Caco-2 (cell line): Measurements from ENCODE around the gene FSHR. TPM values are rescaled to one million over a fixed set of nuclear protein-coding genes. Genes with fewer than 3 reads are reported as not detected.
A peak's percentile ranks its signal among the peaks of the same experiment; 100 is the strongest.

ENCODE experiments used
- Bru-seq: library from RNA; stranded (reverse); fragments of 400-500 nt; gene quantifications from one replicate; lab custom pipeline; 2021; lab: Mats Ljungman, UMichigan
- BruChase-seq, 2 experiments: library from RNA; stranded (reverse); fragments of 400-500 nt; gene quantifications; one replicate each; lab custom pipeline; 2021; lab: Mats Ljungman, UMichigan
- BruUV-seq: library from RNA; stranded (reverse); fragments of 400-500 nt; replicated peaks from 2 replicates; lab custom pipeline; 2021; lab: Mats Ljungman, UMichigan
- CTCF ChIA-PET: fragments of 300-600 bp; sonication (Branson Sonifier 250); formaldehyde crosslinking; loops from one replicate; lab custom pipeline; 2022; ENCODE audit warnings: antibody characterized with exemption; lab: Charles Lee
- POLR2A ChIA-PET: fragments of 300-600 bp; sonication (Branson Sonifier 250); formaldehyde crosslinking; loops from one replicate; lab custom pipeline; 2022; ENCODE audit warnings: antibody characterized with exemption; lab: Charles Lee
- DNase-seq, 2 experiments: peaks; one replicate each; pipeline versions ENCODE4 v3.0.0 to v3.0.0-alpha.2; 2020 to 2022
- H3K27me3 ChIP-seq: replicated peaks from 2 replicates; pipeline ENCODE4 v1.6.0; 2011; ENCODE audit warnings: low read length; ENCODE audit not compliant: control insufficient read depth, insufficient read depth
- H3K36me3 ChIP-seq: 2 replicates; pipeline ENCODE4 v1.5.1; 2011; ENCODE audit warnings: low read length; ENCODE audit not compliant: control insufficient read depth, insufficient read depth
- H3K4me1 ChIP-seq: fragments of 250-450 bp; sonication (Bioruptor Pico); 2 replicates; pipeline ENCODE4 v1.5.1; 2020; ENCODE audit warnings: mild to moderate bottlenecking
- H3K4me3 ChIP-seq: 2 replicates; pipeline ENCODE4 v1.5.1; 2011; ENCODE audit warnings: low read depth, mild to moderate bottlenecking, control low read depth, low read length
- H3K9me3 ChIP-seq: fragments of 250-450 bp; sonication (Bioruptor Pico); 2 replicates; pipeline ENCODE4 v1.5.1; 2020; ENCODE audit warnings: mild to moderate bottlenecking, moderate library complexity
- H3K27ac Mint-ChIP-seq: one replicate; pipeline ENCODE4 v1.8.0; 2022; ENCODE audit warnings: mixed read lengths; ENCODE audit not compliant: unreplicated experiment
- H3K27me3 Mint-ChIP-seq: one replicate; pipeline ENCODE4 v1.8.0; 2022; ENCODE audit warnings: mixed read lengths; ENCODE audit not compliant: insufficient read depth, unreplicated experiment
- H3K36me3 Mint-ChIP-seq: one replicate; pipeline ENCODE4 v1.8.0; 2022; ENCODE audit warnings: mild to moderate bottlenecking, mixed read lengths; ENCODE audit not compliant: insufficient read depth, unreplicated experiment
- H3K4me1 Mint-ChIP-seq: one replicate; pipeline ENCODE4 v1.8.0; 2022; ENCODE audit warnings: low read depth, mixed read lengths; ENCODE audit not compliant: unreplicated experiment
- H3K4me3 Mint-ChIP-seq: one replicate; pipeline ENCODE4 v1.8.0; 2022; ENCODE audit warnings: mild to moderate bottlenecking, moderate library complexity, mixed read lengths; ENCODE audit not compliant: unreplicated experiment
- H3K9me3 Mint-ChIP-seq: one replicate; pipeline ENCODE4 v1.8.0; 2022; ENCODE audit warnings: mixed read lengths; ENCODE audit not compliant: unreplicated experiment
- intact Hi-C: fragments of 100-400 bp; cut with micrococcal nuclease; formaldehyde crosslinking; loops from one replicate; pipeline ENCODE4 v1.10.0; 2022; ENCODE audit not compliant: unreplicated experiment
- long read RNA-seq: library from polyadenylated mRNA; stranded (forward); transcript quantifications from one replicate; pipeline ENCODE4 v2.0.0, GENCODE V29; 2022
- total RNA-seq: library from RNA; stranded (reverse); gene quantifications from 2 replicates; pipeline ENCODE4 v1.2.3, GENCODE V29; 2022
- TF ChIP-seq, protein P1 (sequence below), 2 experiments: fragments of 200-600 bp in 1 of 2; IDR thresholded peaks; 1 replicate in 1 of 2; 2 replicates in 1 of 2; pipeline versions ENCODE4 v1.5.1 to v1.8.0; 2011 to 2022; ENCODE audit warnings: antibody characterized with exemption in 1 of 2, control low read depth in 1 of 2, inconsistent platforms in 1 of 2, low read depth in 1 of 2, low read length in 1 of 2, mild to moderate bottlenecking in 1 of 2, moderate library complexity in 1 of 2; ENCODE audit not compliant: insufficient read depth in 1 of 2, severe bottlenecking in 1 of 2, unreplicated experiment in 1 of 2

The FSHR gene, protein sequence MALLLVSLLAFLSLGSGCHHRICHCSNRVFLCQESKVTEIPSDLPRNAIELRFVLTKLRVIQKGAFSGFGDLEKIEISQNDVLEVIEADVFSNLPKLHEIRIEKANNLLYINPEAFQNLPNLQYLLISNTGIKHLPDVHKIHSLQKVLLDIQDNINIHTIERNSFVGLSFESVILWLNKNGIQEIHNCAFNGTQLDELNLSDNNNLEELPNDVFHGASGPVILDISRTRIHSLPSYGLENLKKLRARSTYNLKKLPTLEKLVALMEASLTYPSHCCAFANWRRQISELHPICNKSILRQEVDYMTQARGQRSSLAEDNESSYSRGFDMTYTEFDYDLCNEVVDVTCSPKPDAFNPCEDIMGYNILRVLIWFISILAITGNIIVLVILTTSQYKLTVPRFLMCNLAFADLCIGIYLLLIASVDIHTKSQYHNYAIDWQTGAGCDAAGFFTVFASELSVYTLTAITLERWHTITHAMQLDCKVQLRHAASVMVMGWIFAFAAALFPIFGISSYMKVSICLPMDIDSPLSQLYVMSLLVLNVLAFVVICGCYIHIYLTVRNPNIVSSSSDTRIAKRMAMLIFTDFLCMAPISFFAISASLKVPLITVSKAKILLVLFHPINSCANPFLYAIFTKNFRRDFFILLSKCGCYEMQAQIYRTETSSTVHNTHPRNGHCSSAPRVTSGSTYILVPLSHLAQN
- 0.41 and 1.0 TPM in 2 replicates for total RNA-seq
- percentile 23 among the genes with signal in this experiment for Bru-seq, nascent RNA
- BruChase-seq, experiment 1, labeled RNA remaining after a 2-hour chase = percentile 26 among the genes with signal in this experiment
- BruChase-seq, experiment 2, labeled RNA remaining after a 6-hour chase = percentile 19 among the genes with signal in this experiment
- long read RNA-seq, partial matches to known transcripts = 1 of 3 reads
- long read RNA-seq, other reads (novel, unspliced or antisense) = 1 of 3 reads

- CTCF ChIA-PET = no interaction called here
- no peaks in the 10 kb centered on the region for H3K36me3 ChIP-seq
- Mint-ChIP-seq H3K27me3 (no peaks in the 10 kb centered on the region), H3K27ac (no peak within 1 kb of the TSS), H3K9me3 (peaks cover 10% of the 10 kb centered on the region), H3K36me3 (no peaks in the 10 kb centered on the region), H3K4me3 (peak within 1 kb of the TSS; percentile 0), H3K4me1 (peaks cover 8% of the 10 kb centered on the region)
- POLR2A ChIA-PET = no interaction called here
- H3K4me3 ChIP-seq = no peak within 1 kb of the TSS
- BruUV-seq = no TSS peak
- H3K4me1 ChIP-seq = no peaks in the 10 kb centered on the region
- TF ChIP-seq, protein P1, sequence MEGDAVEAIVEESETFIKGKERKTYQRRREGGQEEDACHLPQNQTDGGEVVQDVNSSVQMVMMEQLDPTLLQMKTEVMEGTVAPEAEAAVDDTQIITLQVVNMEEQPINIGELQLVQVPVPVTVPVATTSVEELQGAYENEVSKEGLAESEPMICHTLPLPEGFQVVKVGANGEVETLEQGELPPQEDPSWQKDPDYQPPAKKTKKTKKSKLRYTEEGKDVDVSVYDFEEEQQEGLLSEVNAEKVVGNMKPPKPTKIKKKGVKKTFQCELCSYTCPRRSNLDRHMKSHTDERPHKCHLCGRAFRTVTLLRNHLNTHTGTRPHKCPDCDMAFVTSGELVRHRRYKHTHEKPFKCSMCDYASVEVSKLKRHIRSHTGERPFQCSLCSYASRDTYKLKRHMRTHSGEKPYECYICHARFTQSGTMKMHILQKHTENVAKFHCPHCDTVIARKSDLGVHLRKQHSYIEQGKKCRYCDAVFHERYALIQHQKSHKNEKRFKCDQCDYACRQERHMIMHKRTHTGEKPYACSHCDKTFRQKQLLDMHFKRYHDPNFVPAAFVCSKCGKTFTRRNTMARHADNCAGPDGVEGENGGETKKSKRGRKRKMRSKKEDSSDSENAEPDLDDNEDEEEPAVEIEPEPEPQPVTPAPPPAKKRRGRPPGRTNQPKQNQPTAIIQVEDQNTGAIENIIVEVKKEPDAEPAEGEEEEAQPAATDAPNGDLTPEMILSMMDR (IDR thresholded peaks at IDR 0.05; ENCODE audit: insufficient read depth in 1 of 2, low read depth in 1 of 2, low read length in 1 of 2, severe bottlenecking in 1 of 2, unreplicated experiment in 1 of 2) = no peak
- no peak for DNase-seq
- intact Hi-C loops = no loop called here
- H3K9me3 ChIP-seq = no peaks in the 10 kb centered on the region
- H3K27me3 ChIP-seq = no peaks in the 10 kb centered on the region
Observed at GRCh38 chr2:49154140-49154539, at the start of gene FSHR. FSHR (minus strand) TSS chr2:49154515; CDS start chr2:49154417, 98 bp downstream.

GRCh38 chr2:49199266-49199665 lies 45.0 kb upstream of the FSHR start:
- no peak overlapping the region for H3K4me3 ChIP-seq
- CTCF ChIA-PET = no interaction called here
- H3K9me3 ChIP-seq = no peaks in the 10 kb centered on the region
- H3K27ac Mint-ChIP-seq = no peak overlapping the region
- no peaks in the 10 kb centered on the region for H3K36me3 ChIP-seq
- no peaks in the 10 kb centered on the region for H3K9me3 Mint-ChIP-seq
- no TSS peak for BruUV-seq
- POLR2A ChIA-PET = no interaction called here
- TF ChIP-seq, protein P1 (IDR thresholded peaks at IDR 0.05; ENCODE audit: insufficient read depth in 1 of 2, low read depth in 1 of 2, low read length in 1 of 2, severe bottlenecking in 1 of 2, unreplicated experiment in 1 of 2) = no peak
- intact Hi-C loops = no loop called here
- H3K4me1 ChIP-seq = no peaks in the 10 kb centered on the region
- H3K4me3 Mint-ChIP-seq = no peak overlapping the region
- no peaks in the 10 kb centered on the region for H3K36me3 Mint-ChIP-seq
- no peak for DNase-seq
- no peaks in the 10 kb centered on the region for H3K4me1 Mint-ChIP-seq
- peaks cover 3% of the 10 kb centered on the region for H3K27me3 Mint-ChIP-seq
- no peaks in the 10 kb centered on the region for H3K27me3 ChIP-seq

DNA sequence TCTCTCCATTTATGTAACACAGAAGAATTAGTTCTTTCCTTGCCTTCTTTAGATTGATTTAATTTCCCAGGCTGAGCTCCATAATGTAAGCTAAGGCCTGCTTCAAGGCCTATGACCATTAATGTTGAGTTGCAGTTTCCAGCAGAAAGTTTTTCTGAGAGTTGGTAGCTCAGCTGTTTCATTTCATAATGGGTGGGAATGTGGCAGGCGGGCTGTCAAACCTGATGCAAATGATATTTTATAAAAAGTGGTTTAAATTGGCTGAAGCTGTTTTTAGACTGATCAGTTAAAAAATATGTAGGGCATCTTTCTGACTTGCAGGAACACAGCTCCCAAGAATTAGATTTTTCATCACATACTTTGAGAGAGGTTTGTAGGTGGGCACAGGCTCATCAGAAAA lies 40.4 kb upstream of the FSHR start:
- CTCF ChIA-PET = no interaction called here
- Histone ChIP-seq H3K4me1 (no peaks in the 10 kb centered on the region), H3K36me3 (no peaks in the 10 kb centered on the region), H3K4me3 (no peak overlapping the region), H3K9me3 (no peaks in the 10 kb centered on the region), H3K27me3 (no peaks in the 10 kb centered on the region)
- POLR2A ChIA-PET = no interaction called here
- Mint-ChIP-seq H3K4me1 (no peaks in the 10 kb centered on the region), H3K4me3 (no peak overlapping the region), H3K9me3 (no peaks in the 10 kb centered on the region), H3K36me3 (no peaks in the 10 kb centered on the region), H3K27me3 (no peaks in the 10 kb centered on the region), H3K27ac (no peak overlapping the region)
- DNase-seq = no peak
- no TSS peak for BruUV-seq
- TF ChIP-seq, protein P1 (IDR thresholded peaks at IDR 0.05; ENCODE audit: insufficient read depth in 1 of 2, low read depth in 1 of 2, low read length in 1 of 2, severe bottlenecking in 1 of 2, unreplicated experiment in 1 of 2) = no peak
- intact Hi-C loops = no loop called here
